Mesenchymal stem cell (in vitro differentiated cells and primary cell): ENCODE data around the gene MSH3.

Source experiments
- DNase-seq: peaks from one replicate; pipeline ENCODE4 v3.0.0-alpha.2; 2013
- H2AFZ ChIP-seq: one replicate; pipeline ENCODE4 v1.6.1; 2013; ENCODE audit warnings: low read depth, mild to moderate bottlenecking, control low read depth, inconsistent platforms, low read length, moderate library complexity
- H2AK5ac ChIP-seq: 2 replicates; pipeline ENCODE4 v1.6.1; 2013; ENCODE audit warnings: low read length, moderate library complexity, mild to moderate bottlenecking, inconsistent platforms; ENCODE audit not compliant: severe bottlenecking
- H2BK120ac ChIP-seq: one replicate; pipeline ENCODE4 v1.6.1; 2013; ENCODE audit warnings: low read depth, mild to moderate bottlenecking, inconsistent platforms, low read length, moderate library complexity
- H2BK12ac ChIP-seq, 2 experiments: one replicate each; pipeline ENCODE4 v1.6.1; 2013; ENCODE audit warnings: inconsistent platforms in 2 of 2, low read length in 2 of 2, mild to moderate bottlenecking in 2 of 2, moderate library complexity in 2 of 2, control low read depth in 1 of 2
- H2BK15ac ChIP-seq: one replicate; pipeline ENCODE4 v1.6.1; 2013; ENCODE audit warnings: mild to moderate bottlenecking, low read depth, inconsistent platforms; ENCODE audit not compliant: poor library complexity, severe bottlenecking
- H2BK5ac ChIP-seq: 2 replicates; pipeline ENCODE4 v1.6.1; 2013; ENCODE audit warnings: low read depth, mild to moderate bottlenecking, low read length, control low read depth, inconsistent platforms; ENCODE audit not compliant: poor library complexity, severe bottlenecking
- H3K14ac ChIP-seq, 2 experiments: one replicate each; pipeline ENCODE4 v1.6.1; 2013; ENCODE audit warnings: inconsistent platforms in 2 of 2, low read length in 2 of 2, control low read depth in 1 of 2, mild to moderate bottlenecking in 1 of 2, moderate library complexity in 1 of 2
- H3K18ac ChIP-seq, 2 experiments: one replicate each; pipeline ENCODE4 v1.6.1; 2013; ENCODE audit warnings: inconsistent platforms in 2 of 2, low read length in 2 of 2, control low read depth in 1 of 2, low read depth in 1 of 2, mild to moderate bottlenecking in 1 of 2
- H3K23ac ChIP-seq, 2 experiments: one replicate each; pipeline ENCODE4 v1.6.1; 2013; ENCODE audit warnings: inconsistent platforms in 2 of 2, low read length in 2 of 2, mild to moderate bottlenecking in 2 of 2, moderate library complexity in 2 of 2, control low read depth in 1 of 2
- H3K27ac ChIP-seq: 2 replicates; pipeline ENCODE4 v1.5.1; 2013; ENCODE audit warnings: mild to moderate bottlenecking, moderate library complexity, low read length, control low read depth, inconsistent platforms; ENCODE audit not compliant: poor library complexity, severe bottlenecking
- H3K27me3 ChIP-seq, 2 experiments: 2 replicates each; pipeline versions ENCODE4 v1.6.1 to v1.7.0; 2013; ENCODE audit warnings: low read length in 2 of 2, mild to moderate bottlenecking in 2 of 2, moderate library complexity in 2 of 2, control low read depth in 1 of 2, inconsistent platforms in 1 of 2; ENCODE audit not compliant: control insufficient read depth in 1 of 2, insufficient read depth in 1 of 2
- H3K36me3 ChIP-seq, 2 experiments: 2 replicates each; pipeline versions ENCODE4 v1.6.1 to v1.7.0; 2013; ENCODE audit warnings: low read length in 2 of 2, control low read depth in 1 of 2, inconsistent platforms in 1 of 2, low read depth in 1 of 2, mild to moderate bottlenecking in 1 of 2; ENCODE audit not compliant: insufficient read depth in 2 of 2, control insufficient read depth in 1 of 2
- H3K4ac ChIP-seq, 2 experiments: one replicate each; pipeline ENCODE4 v1.6.1; 2013; ENCODE audit warnings: inconsistent platforms in 2 of 2, low read length in 2 of 2, mild to moderate bottlenecking in 2 of 2, moderate library complexity in 2 of 2, control low read depth in 1 of 2, low read depth in 1 of 2
- H3K4me1 ChIP-seq: 2 replicates; pipeline ENCODE4 v1.6.1; 2013; ENCODE audit warnings: low read depth, low read length, control low read depth; ENCODE audit not compliant: control insufficient read depth, insufficient read depth
- H3K4me2 ChIP-seq: 2 replicates; pipeline ENCODE4 v1.6.1; 2013; ENCODE audit warnings: low read length, mild to moderate bottlenecking, inconsistent platforms; ENCODE audit not compliant: poor library complexity, severe bottlenecking
- H3K4me3 ChIP-seq, 2 experiments: 2 replicates each; pipeline versions ENCODE4 v1.5.1 to v1.7.0; 2013; ENCODE audit warnings: low read length in 2 of 2, mild to moderate bottlenecking in 2 of 2, control low read depth in 1 of 2, low read depth in 1 of 2; ENCODE audit not compliant: insufficient read depth in 1 of 2
- H3K79me1 ChIP-seq: replicated peaks from 2 replicates; pipeline ENCODE4 v1.6.1; 2013; ENCODE audit warnings: mild to moderate bottlenecking, control low read depth, low read length, inconsistent platforms; ENCODE audit not compliant: poor library complexity, severe bottlenecking
- H3K9ac ChIP-seq: 2 replicates; pipeline ENCODE4 v1.7.0; 2013; ENCODE audit warnings: mild to moderate bottlenecking, low read length, moderate library complexity
- H3K9me3 ChIP-seq: 2 replicates; pipeline ENCODE4 v1.7.0; 2013; ENCODE audit warnings: mild to moderate bottlenecking, low read length; ENCODE audit not compliant: control insufficient read depth
- H4K8ac ChIP-seq: one replicate; pipeline ENCODE4 v1.6.1; 2013; ENCODE audit warnings: inconsistent platforms, mild to moderate bottlenecking, low read length, moderate library complexity
- H4K91ac ChIP-seq: one replicate; pipeline ENCODE4 v1.6.1; 2013; ENCODE audit warnings: mild to moderate bottlenecking, low read length, inconsistent platforms
- WGBS: methylation state at CpG from one replicate; pipeline ENCODE4 v1.1.7; 2013; ENCODE audit warnings: mixed read lengths; 5-methylcytosine and 5-hydroxymethylcytosine counted together

Gene MSH3

DNA sequence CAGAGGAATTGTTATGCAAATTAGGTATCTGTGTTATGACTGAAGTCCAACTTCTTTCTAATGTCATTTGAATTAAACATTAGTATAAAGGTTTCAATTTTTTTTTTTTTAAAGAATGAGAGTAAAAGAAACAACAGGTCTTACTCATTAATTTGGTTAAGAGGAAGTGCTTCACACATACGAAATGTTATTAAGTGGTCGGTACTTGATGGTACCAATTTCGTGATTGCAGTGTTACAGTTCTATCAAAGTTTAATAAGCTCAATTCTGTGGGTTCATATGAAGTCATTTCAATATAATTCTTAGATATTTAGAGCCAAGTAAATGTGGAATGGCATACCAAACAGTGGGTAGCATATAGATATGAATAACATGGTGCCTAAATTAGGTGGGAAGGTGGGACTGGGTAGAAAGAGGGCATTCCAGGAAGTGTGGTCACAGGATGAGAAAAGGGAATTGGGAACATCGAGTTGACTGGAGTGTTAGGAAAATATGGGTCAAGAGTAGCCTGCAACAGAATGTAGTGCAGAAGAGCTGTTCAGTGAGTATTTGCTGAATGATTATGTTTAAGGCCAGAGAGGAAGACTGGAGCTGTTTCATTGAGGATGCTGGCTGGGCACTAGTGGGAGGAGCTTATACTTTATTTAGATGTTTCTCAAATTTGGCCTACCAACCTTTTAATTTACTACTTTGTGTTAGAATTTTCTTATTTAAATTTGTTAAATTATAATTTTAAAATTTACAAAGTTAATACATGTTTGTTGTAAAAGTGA lies 34.4 kb downstream of the MSH3 start:
- H3K79me1 ChIP-seq: peaks cover 6% of the 10 kb centered on the region
- H2BK15ac ChIP-seq: no peak overlapping the region
- H3K36me3 ChIP-seq: no peaks in the 10 kb centered on the region
- H2BK5ac ChIP-seq: no peak overlapping the region
- H3K9ac ChIP-seq: no peak overlapping the region
- H3K18ac ChIP-seq: no peak overlapping the region
- no peak overlapping the region for H4K8ac ChIP-seq
- no peak overlapping the region for H2BK120ac ChIP-seq
- H2BK12ac ChIP-seq: no peak overlapping the region
- H3K14ac ChIP-seq: no peak overlapping the region
- H3K4ac ChIP-seq: no peak overlapping the region
- no peak overlapping the region for H3K27ac ChIP-seq
- H3K4me1 ChIP-seq: no peaks in the 10 kb centered on the region
- H2AFZ ChIP-seq: no peak overlapping the region
- no peaks in the 10 kb centered on the region for H3K9me3 ChIP-seq
- H3K4me3 ChIP-seq: no peak overlapping the region
- no peak overlapping the region for H2AK5ac ChIP-seq
- H3K23ac ChIP-seq: no peak overlapping the region
- H3K27me3 ChIP-seq: no peaks in the 10 kb centered on the region
- WGBS: 94% methylated on average over 4 of the region's 4 CpGs
- DNase-seq: no peak
- no peak overlapping the region for H4K91ac ChIP-seq
- H3K4me2 ChIP-seq: no peak overlapping the region

DNA sequence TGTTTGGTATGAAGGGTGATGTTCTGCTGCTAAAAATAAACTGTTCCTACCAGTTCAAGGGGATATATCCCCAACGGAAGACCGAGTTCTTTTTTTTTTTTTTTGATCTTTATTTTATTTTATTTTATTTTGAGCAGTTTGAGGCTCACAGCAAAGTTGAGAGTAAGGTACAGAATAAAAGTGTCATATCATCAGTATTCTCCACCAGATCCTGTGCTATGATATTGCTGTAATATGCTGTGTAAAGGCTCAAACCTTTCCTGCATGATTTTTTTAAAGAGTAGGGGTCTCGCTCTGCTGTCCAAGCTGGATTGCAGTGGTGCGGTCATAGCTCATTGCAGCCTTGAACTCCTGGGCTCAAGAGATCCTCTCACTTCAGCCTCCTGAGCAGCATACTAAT lies 35.2 kb downstream of the MSH3 start:
- Histone ChIP-seq H3K4me3 (no peak overlapping the region), H3K27ac (no peak overlapping the region), H4K8ac (no peak overlapping the region), H2BK12ac (no peak overlapping the region), H2BK120ac (no peak overlapping the region), H4K91ac (no peak overlapping the region), H3K27me3 (no peaks in the 10 kb centered on the region), H3K4me1 (no peaks in the 10 kb centered on the region), H2BK15ac (no peak overlapping the region), H3K18ac (no peak overlapping the region), H2BK5ac (no peak overlapping the region), H2AFZ (no peak overlapping the region), H3K4me2 (no peak overlapping the region), H2AK5ac (no peak overlapping the region), H3K36me3 (no peaks in the 10 kb centered on the region), H3K23ac (no peak overlapping the region), H3K14ac (no peak overlapping the region), H3K4ac (no peak overlapping the region), H3K9ac (no peak overlapping the region), H3K79me1 (peaks cover 6% of the 10 kb centered on the region), H3K9me3 (no peaks in the 10 kb centered on the region)
- WGBS: 100% methylated on average over 3 of the region's 4 CpGs
- DNase-seq: no peak

DNA sequence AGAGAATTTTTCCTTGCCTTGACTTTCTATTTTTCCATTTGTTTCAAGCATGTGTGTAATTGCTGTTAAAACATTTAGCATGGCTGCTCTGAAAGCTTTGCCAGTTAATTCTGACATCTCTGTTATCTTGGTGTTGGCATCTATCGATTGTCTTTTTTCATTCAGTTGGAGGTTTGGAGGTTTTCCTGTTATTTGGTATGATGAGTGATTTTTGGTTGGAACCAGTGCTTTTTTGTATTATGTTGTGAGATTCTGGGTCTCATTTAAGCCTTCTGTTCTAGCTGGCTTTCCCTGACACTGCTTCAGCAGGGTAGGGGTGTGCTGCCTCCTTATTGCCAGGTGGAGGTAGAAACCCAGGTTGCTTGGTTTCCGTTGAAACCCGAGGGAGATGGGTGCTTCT lies 41.2 kb downstream of the MSH3 start:
- Histone ChIP-seq H3K9ac (no peak overlapping the region), H3K36me3 (peaks cover 0 to 2% of the 10 kb centered on the region in 2 experiments), H4K91ac (no peak overlapping the region), H3K79me1 (peaks cover 12% of the 10 kb centered on the region), H3K14ac (no peak overlapping the region), H3K18ac (no peak overlapping the region), H2BK12ac (no peak overlapping the region), H2AFZ (peak overlapping the region; percentile 24), H3K9me3 (no peaks in the 10 kb centered on the region), H3K4me1 (no peaks in the 10 kb centered on the region), H2BK120ac (no peak overlapping the region), H3K23ac (no peak overlapping the region), H3K4ac (no peak overlapping the region), H3K27me3 (no peaks in the 10 kb centered on the region), H3K4me2 (no peak overlapping the region), H2BK5ac (no peak overlapping the region), H2BK15ac (no peak overlapping the region), H2AK5ac (no peak overlapping the region), H4K8ac (no peak overlapping the region), H3K27ac (no peak overlapping the region), H3K4me3 (no peak overlapping the region)
- WGBS: 98% methylated on average over 3 of the region's 3 CpGs
- no peak for DNase-seq

DNA sequence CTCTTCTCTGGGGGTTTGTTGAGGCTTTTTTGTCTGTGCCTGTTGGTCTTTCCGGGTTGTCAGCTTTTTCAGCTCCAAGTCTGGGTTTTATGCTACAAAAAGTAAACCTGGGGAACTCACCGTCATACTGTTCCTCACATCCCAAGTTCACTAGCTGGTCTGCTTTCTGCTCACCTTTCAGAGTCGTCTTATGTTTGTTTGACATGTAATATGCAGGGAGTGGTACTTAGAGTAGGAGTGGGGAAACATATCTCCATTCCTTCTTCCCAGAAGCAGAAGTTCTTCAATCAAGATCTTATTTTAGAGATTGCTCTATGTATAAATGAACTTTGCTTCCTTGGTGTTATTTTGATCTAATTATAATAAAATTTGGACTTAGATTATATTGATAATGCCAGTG lies 42.0 kb downstream of the MSH3 start:
- Histone ChIP-seq H3K36me3 (peaks cover 0 to 7% of the 10 kb centered on the region in 2 experiments), H3K79me1 (peaks cover 12% of the 10 kb centered on the region), H3K27ac (no peak overlapping the region), H3K9me3 (no peaks in the 10 kb centered on the region), H3K4ac (no peak overlapping the region), H3K4me2 (no peak overlapping the region), H2BK15ac (no peak overlapping the region), H3K4me1 (no peaks in the 10 kb centered on the region), H4K8ac (no peak overlapping the region), H2BK12ac (no peak overlapping the region), H3K14ac (no peak overlapping the region), H3K9ac (no peak overlapping the region), H2BK5ac (no peak overlapping the region), H3K23ac (no peak overlapping the region), H2BK120ac (no peak overlapping the region), H3K18ac (no peak overlapping the region), H2AK5ac (peak overlapping the region; percentile 20), H2AFZ (no peak overlapping the region), H3K27me3 (no peaks in the 10 kb centered on the region), H3K4me3 (no peak overlapping the region), H4K91ac (no peak overlapping the region)
- no peak for DNase-seq
- 100% methylated on average over 2 of the region's 3 CpGs for WGBS
